ENCODE data around the gene NECAB2.
A peak's percentile ranks its signal among the peaks of the same experiment; 100 is the strongest.

NECAB2 gene

GRCh38 chr16:83932955-83933673 is 34.9 kb upstream of the NECAB2 start:
- no peak overlapping the region for H3K27ac ChIP-seq (replicated peaks)
- DNase-seq (ENCODE audit: low read depth in 1 of 2, low spot score in 1 of 2) = no peak
- no peak overlapping the region for H3K4me3 ChIP-seq (replicated peaks; ENCODE audit: insufficient read depth, low read length)
- TF ChIP-seq REST (IDR thresholded peaks at IDR 0.05; ENCODE audit: insufficient replicate concordance, low read depth) (no peak), CTCF (IDR thresholded peaks at IDR 0.05; ENCODE audit: insufficient read depth, low read length) (no peak), GABPA (IDR thresholded peaks at IDR 0.05; ENCODE audit: low read depth) (no peak), SPI1 (IDR thresholded peaks at IDR 0.05; ENCODE audit: borderline replicate concordance, low read depth) (no peak), POLR2AphosphoS5 (IDR thresholded peaks at IDR 0.05; ENCODE audit: low read depth) (no peak)
- H3K27me3 ChIP-seq (ENCODE audit: insufficient read depth, poor library complexity, severe bottlenecking) = no peaks in the 10 kb centered on the region

GRCh38 chr16:83933885-83934683 is 34.0 kb upstream of the NECAB2 start:
- no peak for DNase-seq (ENCODE audit: low read depth in 1 of 2, low spot score in 1 of 2)
- no peak for TF ChIP-seq REST (IDR thresholded peaks at IDR 0.05; ENCODE audit: insufficient replicate concordance, low read depth)
- TF ChIP-seq GABPA (IDR thresholded peaks at IDR 0.05; ENCODE audit: low read depth) = no peak
- no peak for TF ChIP-seq CTCF (IDR thresholded peaks at IDR 0.05; ENCODE audit: insufficient read depth, low read length)
- TF ChIP-seq POLR2AphosphoS5 (IDR thresholded peaks at IDR 0.05; ENCODE audit: low read depth) = no peak
- no peak for TF ChIP-seq SPI1 (IDR thresholded peaks at IDR 0.05; ENCODE audit: borderline replicate concordance, low read depth)

GRCh38 chr16:83934684-83934977 is 33.4 kb upstream of the NECAB2 start:
- H3K27me3 ChIP-seq (ENCODE audit: insufficient read depth, poor library complexity, severe bottlenecking) = no peaks in the 10 kb centered on the region
- no peak for TF ChIP-seq SPI1 (IDR thresholded peaks at IDR 0.05; ENCODE audit: borderline replicate concordance, low read depth)
- H3K27ac ChIP-seq (replicated peaks) = no peak overlapping the region
- no peak overlapping the region for H3K4me3 ChIP-seq (replicated peaks; ENCODE audit: insufficient read depth, low read length)
- DNase-seq (ENCODE audit: low read depth in 1 of 2, low spot score in 1 of 2) = no peak

More at GRCh38 chr16:83933885-83934683, 34.0 kb upstream of the NECAB2 start:
- Histone ChIP-seq H3K27me3 (ENCODE audit: insufficient read depth, poor library complexity, severe bottlenecking) (no peaks in the 10 kb centered on the region), H3K27ac (replicated peaks) (no peak overlapping the region), H3K4me3 (replicated peaks; ENCODE audit: insufficient read depth, low read length) (no peak overlapping the region)

- TF ChIP-seq GABPA (IDR thresholded peaks at IDR 0.05; ENCODE audit: low read depth) (no peak), SPI1 (IDR thresholded peaks at IDR 0.05; ENCODE audit: borderline replicate concordance, low read depth) (no peak), CTCF (IDR thresholded peaks at IDR 0.05; ENCODE audit: insufficient read depth, low read length) (no peak), POLR2AphosphoS5 (IDR thresholded peaks at IDR 0.05; ENCODE audit: low read depth) (no peak), REST (IDR thresholded peaks at IDR 0.05; ENCODE audit: insufficient replicate concordance, low read depth) (no peak)
- DNase-seq (ENCODE audit: low read depth in 1 of 2, low spot score in 1 of 2) = peak in 1 of 2 experiments; percentile 36
- Histone ChIP-seq H3K27me3 (ENCODE audit: insufficient read depth, poor library complexity, severe bottlenecking) (no peaks in the 10 kb centered on the region), H3K4me3 (replicated peaks; ENCODE audit: insufficient read depth, low read length) (no peak overlapping the region), H3K27ac (replicated peaks) (peak overlapping the region; percentile 40)
Measured at GRCh38 chr16:83935005-83935857, 32.8 kb upstream of the NECAB2 start.
